GM19238 (cell line): ENCODE data around the gene NCAPG2.

Experiments
- DNase-seq: peaks from one replicate; pipeline ENCODE4 v3.0.0; 2011; ENCODE audit warnings: low spot score; ENCODE audit not compliant: insufficient read length

Gene NCAPG2

GRCh38 chr7:158733775-158734494, 29.3 kb upstream of the NCAPG2 start:
- DNase-seq: no peak

- no peak for DNase-seq
Observed at GRCh38 chr7:158733220-158733519, 28.6 kb upstream of the NCAPG2 start.

GRCh38 chr7:158732494-158733219, 28.1 kb upstream of the NCAPG2 start:
- no peak for DNase-seq

- DNase-seq: no peak
Observed at GRCh38 chr7:158731761-158732160, 27.2 kb upstream of the NCAPG2 start.

- DNase-seq: no peak
Observed at GRCh38 chr7:158730383-158731346, 26.1 kb upstream of the NCAPG2 start.

- no peak for DNase-seq
Observed at GRCh38 chr7:158729646-158730382, 25.2 kb upstream of the NCAPG2 start.

- DNase-seq: no peak
Observed at GRCh38 chr7:158728911-158729645, 24.5 kb upstream of the NCAPG2 start.

GRCh38 chr7:158727690-158728089, 23.1 kb upstream of the NCAPG2 start:
- DNase-seq: no peak

GRCh38 chr7:158726277-158726807, 21.7 kb upstream of the NCAPG2 start:
- no peak for DNase-seq

- no peak for DNase-seq
Observed at GRCh38 chr7:158725506-158725800, 20.8 kb upstream of the NCAPG2 start.

- no peak for DNase-seq
Observed at GRCh38 chr7:158724658-158725505, 20.3 kb upstream of the NCAPG2 start.

- no peak for DNase-seq
Observed at GRCh38 chr7:158723714-158724385, 19.2 kb upstream of the NCAPG2 start.

GRCh38 chr7:158723266-158723665, 18.7 kb upstream of the NCAPG2 start:
- no peak for DNase-seq

- no peak for DNase-seq
Observed at GRCh38 chr7:158722574-158723237, 18.1 kb upstream of the NCAPG2 start.

- no peak for DNase-seq
Observed at GRCh38 chr7:158720112-158720511, 15.5 kb upstream of the NCAPG2 start.

- DNase-seq: no peak
Observed at GRCh38 chr7:158716802-158717201, 12.2 kb upstream of the NCAPG2 start.

GRCh38 chr7:158710651-158711102, 6.1 kb upstream of the NCAPG2 start:
- DNase-seq: no peak

GRCh38 chr7:158707610-158708009, 3.0 kb upstream of the NCAPG2 start:
- no peak for DNase-seq
